ENCODE measurements around the gene SLC4A2. TPM values are rescaled to one million over a fixed set of nuclear protein-coding genes. Genes with fewer than 3 reads are reported as not detected.

SLC4A2 gene
- total RNA-seq, 1 donor: 65.4 TPM

DNA sequence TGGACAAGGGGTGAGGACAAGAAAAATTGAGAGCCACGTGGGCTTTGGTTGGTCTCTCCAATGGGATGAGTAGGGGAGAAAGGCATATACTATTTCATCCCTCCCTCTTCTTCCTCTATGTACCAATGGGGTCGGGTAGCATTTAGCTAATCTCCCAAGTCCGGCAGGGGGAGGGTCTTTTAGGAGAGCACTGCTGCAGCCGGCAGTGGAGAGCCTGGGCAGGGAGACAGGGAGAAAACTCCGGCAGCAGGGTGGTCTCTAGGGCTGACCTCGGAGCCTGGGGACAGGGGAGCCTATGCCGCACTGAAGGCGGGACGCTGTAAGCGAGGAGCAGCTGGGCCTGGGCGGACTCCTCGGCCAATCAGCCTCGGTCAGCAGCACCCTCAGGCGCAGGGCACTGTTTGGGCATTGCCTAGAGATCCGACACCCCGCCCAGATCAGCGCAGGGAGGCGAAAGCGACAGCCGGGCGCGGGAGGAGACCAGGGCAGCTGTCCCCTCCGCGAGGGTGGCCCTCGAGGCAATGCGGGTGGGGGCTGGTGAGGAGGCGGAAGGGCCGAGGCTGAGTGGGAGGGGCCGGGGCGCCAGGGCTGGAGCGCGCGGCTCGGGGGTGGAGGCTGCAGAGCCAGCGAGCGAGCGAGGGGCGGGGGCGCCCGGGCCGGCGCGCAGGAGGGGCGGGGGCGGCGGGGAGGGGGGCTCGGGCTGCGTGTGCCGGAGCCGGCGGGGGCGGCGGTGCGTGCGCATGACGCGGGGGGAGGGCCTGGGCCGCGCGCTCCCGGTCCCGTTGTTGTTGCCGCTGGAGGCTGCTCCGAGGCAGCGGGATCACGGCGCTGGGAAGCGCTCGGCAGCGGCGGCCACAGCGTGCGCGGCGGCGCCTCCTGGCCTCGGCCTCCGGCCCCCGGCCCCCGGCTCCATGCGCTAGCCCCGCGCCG, 26.6 kb downstream of the SLC4A2 start, which contains the start of gene AGAP3:
Gene AGAP3 (plus strand): TSS at position 785 of the 930 bp plus-strand sequence. CDS start 267 bp downstream, outside the sequence.
- TF ChIP-seq, protein P1, sequence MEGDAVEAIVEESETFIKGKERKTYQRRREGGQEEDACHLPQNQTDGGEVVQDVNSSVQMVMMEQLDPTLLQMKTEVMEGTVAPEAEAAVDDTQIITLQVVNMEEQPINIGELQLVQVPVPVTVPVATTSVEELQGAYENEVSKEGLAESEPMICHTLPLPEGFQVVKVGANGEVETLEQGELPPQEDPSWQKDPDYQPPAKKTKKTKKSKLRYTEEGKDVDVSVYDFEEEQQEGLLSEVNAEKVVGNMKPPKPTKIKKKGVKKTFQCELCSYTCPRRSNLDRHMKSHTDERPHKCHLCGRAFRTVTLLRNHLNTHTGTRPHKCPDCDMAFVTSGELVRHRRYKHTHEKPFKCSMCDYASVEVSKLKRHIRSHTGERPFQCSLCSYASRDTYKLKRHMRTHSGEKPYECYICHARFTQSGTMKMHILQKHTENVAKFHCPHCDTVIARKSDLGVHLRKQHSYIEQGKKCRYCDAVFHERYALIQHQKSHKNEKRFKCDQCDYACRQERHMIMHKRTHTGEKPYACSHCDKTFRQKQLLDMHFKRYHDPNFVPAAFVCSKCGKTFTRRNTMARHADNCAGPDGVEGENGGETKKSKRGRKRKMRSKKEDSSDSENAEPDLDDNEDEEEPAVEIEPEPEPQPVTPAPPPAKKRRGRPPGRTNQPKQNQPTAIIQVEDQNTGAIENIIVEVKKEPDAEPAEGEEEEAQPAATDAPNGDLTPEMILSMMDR (IDR thresholded peaks at IDR 0.05; ENCODE audit: insufficient read depth, low read length): no peak
- DNase-seq (ENCODE audit: low read depth): peak; percentile 53
- peak within 1 kb of the TSS; percentile 83 for H3K4me3 ChIP-seq (ENCODE audit: low read depth, low read length)

DNA sequence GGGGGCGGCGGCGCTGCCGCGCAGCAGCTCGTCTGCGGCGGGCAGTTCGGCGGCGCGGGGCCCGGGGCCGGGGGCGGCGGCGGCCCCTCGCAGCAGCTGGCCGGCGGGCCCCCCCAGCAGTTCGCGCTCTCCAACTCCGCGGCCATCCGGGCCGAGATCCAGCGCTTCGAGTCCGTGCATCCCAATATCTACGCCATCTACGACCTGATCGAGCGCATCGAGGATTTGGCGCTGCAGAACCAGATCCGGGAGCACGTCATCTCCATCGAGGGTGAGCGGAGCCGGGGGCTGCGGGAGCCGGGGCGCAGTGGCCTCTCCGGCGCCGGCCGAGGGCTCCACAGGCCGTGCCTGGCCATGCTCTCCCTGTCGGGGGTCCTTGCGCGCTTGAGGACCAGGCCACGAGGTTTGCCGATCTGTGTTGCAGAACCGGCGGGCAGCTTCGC, 27.4 kb downstream of the SLC4A2 start:
- DNase-seq (ENCODE audit: low read depth): no peak
- TF ChIP-seq, protein P1 (IDR thresholded peaks at IDR 0.05; ENCODE audit: insufficient read depth, low read length): no peak
- H3K4me3 ChIP-seq (ENCODE audit: low read depth, low read length): peak overlapping the region; percentile 83

DNA sequence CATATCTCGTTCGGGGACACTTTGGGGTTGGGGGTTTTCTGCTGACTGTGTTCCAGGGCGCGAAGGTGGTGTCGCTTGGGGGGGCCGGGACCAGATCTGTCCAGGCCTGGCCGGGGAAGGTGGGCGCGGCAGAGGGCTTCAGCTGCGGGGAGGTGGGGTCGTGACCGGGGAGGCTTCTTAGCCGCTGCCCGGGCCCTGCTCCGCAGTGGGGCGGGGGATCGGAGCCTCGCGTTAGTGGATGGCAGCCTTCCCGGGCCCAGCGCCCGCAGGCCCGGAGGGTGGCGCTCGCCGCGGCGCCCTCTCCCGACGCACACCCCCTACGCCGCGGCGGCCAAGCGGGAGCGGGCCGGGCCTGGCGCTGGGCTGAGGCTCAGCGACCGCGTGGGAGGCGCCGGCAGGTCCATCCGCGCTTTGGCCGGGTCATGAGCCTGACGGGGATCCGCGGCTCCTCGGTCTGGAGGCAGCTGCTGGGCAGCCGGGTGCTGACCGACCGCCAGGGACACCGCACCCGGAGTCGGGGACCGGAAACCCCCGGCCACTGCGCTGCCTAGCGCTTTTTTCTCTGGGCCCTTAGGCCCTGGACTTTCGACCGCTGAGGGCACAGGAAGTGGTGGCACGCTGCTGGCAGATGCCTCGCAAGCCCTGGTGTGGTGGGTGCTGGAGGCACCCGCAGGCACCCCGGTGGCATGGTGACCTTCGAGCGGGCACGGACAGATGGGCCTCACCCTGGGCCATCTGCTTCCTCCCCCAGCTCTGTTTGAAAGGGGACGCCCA, 28.0 kb downstream of the SLC4A2 start:
- TF ChIP-seq, protein P1 (IDR thresholded peaks at IDR 0.05; ENCODE audit: insufficient read depth, low read length): no peak
- peak overlapping the region; percentile 83 for H3K4me3 ChIP-seq (ENCODE audit: low read depth, low read length)
- DNase-seq (ENCODE audit: low read depth): peak; percentile 62

DNA sequence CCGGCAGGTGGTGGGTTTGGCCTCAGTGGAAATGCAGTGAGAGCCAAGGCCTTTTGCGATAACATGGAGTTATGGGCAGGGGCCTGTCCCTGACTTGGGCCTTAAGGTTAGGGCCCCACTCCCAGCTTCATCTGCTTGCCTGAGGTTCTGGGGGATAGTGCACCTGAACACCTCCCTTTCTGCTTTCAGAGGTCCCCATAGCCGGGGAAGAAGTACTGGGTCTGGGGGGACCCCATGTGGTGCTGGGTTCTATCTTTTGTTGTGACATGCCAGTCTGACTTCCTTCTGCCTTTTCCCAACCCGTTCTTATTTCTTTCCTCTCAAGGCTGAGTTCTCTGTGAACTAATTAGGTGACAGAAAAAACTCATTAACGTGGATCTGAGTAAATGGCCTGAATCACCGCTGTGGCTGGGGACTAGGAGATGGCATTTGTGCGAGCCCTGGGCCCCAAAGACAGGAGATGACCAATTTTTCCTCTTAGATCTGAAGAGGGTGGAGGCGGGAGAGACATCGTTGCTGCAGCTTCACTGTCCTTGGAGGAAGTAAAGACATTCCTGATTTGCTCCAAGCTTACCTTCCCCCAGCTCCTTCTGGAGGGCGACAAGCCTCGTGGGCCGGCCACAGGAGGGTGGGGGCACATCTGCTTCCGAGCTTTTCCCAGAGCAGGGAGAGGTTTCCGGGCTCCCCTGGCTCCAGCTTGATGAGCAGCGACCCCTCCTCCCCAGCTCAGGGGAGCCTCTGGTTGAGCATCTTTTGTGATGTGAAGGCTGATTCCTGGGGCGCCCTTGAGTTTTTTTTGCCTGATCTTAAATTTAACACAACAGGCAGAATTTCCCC, 28.8 kb downstream of the SLC4A2 start:
- DNase-seq (ENCODE audit: low read depth): no peak
- TF ChIP-seq, protein P1 (IDR thresholded peaks at IDR 0.05; ENCODE audit: insufficient read depth, low read length): no peak
- peak overlapping the region; percentile 83 for H3K4me3 ChIP-seq (ENCODE audit: low read depth, low read length)

DNA sequence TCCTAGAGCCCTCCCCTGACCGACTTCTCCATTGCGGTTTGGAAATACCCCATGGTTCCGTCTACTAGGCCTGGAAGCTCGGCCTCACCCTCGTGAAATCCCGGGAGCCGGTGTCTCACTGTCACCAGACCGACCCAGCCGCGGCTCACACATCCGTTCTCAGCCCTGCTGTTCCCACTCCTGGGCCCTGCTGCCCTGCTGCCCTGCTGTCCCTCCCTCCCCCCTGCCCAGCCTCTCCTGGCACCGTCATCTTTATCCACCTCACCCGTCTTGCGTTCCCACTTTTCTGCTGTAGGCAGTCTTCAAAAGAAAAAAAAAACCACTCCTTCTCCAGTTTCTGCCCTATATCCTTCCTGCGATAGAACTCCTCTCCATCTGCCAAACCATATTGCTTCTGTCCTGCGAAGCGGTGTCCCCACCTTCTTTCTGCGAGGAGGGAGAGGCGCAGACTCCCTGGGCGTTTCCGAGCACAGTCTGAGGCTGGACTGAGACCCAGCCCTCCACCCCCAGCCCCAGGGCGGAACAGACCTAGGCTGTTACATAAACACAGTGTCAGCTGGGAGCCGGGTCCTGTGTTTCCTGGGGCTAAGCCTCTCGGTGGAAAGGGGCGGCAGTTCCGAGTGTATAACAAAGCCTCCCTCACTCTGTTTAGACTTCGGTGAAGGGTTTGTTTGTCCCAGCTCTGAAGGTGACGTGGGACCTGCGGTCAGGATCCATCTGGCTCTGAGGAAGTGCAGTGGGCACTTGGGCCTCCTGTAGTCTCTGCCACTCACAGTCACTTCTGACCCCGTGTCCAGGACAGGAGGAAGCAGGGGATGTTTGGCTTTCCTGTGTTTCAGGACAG, 29.7 kb downstream of the SLC4A2 start:
- TF ChIP-seq, protein P1 (IDR thresholded peaks at IDR 0.05; ENCODE audit: insufficient read depth, low read length): no peak
- H3K4me3 ChIP-seq (ENCODE audit: low read depth, low read length): peak overlapping the region; percentile 83
- peak; percentile 80 for DNase-seq (ENCODE audit: low read depth)

Measured in fibroblast of the aortic adventitia (primary cell).